Measurements from ENCODE around the gene SMYD3.

DNA sequence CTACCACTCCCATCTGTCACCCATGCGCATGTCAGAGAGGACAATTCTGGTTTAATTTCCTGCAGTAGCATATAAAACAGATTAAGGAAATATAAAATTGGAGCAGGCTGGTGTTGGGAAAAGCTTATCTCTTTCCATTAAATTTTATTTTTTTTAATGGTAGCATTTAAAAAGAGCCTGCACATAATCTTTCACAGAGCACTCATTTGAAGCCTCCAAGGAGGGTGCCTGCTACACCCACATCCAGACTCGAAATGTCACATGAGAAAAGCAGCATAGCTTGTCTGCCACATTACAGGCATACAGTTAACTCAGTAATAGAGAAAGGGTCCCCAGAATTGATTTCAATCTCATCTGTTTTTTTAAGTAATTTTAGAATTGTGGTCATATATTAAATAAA is 753.3 kb downstream of the SMYD3 start:
- TF ChIP-seq, protein P1, sequence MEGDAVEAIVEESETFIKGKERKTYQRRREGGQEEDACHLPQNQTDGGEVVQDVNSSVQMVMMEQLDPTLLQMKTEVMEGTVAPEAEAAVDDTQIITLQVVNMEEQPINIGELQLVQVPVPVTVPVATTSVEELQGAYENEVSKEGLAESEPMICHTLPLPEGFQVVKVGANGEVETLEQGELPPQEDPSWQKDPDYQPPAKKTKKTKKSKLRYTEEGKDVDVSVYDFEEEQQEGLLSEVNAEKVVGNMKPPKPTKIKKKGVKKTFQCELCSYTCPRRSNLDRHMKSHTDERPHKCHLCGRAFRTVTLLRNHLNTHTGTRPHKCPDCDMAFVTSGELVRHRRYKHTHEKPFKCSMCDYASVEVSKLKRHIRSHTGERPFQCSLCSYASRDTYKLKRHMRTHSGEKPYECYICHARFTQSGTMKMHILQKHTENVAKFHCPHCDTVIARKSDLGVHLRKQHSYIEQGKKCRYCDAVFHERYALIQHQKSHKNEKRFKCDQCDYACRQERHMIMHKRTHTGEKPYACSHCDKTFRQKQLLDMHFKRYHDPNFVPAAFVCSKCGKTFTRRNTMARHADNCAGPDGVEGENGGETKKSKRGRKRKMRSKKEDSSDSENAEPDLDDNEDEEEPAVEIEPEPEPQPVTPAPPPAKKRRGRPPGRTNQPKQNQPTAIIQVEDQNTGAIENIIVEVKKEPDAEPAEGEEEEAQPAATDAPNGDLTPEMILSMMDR (IDR thresholded peaks at IDR 0.05) = no peak
- TF ChIP-seq EP300 (IDR thresholded peaks at IDR 0.05) (no peak), POLR2AphosphoS5 (IDR thresholded peaks at IDR 0.05) (no peak), POLR2A (IDR thresholded peaks at IDR 0.05; ENCODE audit: low read depth) (no peak)
